ENCODE results near the gene SPATA2.

The SPATA2 gene

DNA sequence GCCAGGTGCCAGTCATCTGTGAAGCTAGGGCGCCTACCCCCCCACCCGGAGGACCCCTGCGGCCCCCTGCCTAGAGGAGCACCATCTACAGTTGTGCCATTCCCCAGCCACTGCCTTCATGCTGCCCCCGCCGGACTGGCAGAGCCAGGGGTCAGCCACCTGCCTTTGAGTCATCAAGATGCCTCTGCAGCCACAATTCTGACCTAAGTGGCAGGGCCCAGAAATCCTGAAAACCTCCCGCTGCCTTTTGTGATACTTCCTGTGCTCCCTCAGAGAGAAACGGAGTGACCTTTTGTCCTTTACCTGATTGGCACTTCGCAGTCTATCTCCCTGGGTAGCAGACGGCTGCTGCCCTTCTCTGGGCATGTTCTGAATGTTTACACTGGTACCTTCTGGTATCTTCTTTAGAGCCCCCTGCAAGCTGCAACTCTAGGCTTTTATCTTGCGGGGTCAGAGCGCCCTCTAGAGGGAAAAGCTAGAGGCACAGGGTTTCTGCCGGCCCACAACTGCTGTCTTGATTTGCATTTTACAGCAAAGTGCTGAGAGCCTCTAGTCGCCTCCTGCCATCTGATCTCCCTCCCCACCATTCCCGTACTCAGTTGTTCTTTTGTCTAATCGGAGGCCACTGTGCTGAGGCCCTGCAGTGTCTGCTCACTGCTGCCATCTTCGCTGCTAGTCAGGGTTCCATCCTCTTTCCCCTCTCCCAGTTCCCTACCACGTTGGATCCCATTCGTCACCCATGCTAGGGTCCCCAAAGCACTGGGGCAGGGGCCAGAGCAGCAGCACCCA lies 26.9 kb downstream of the SPATA2 start:
- Histone ChIP-seq H3K18ac (ENCODE audit: low read length) (peak overlapping the region; percentile 60), H3K4me1 (ENCODE audit: control insufficient read depth in 2 of 2, insufficient read depth in 1 of 2, low read depth in 1 of 2, low read length in 2 of 2) (peaks cover 24 to 48% of the 10 kb centered on the region in 2 donors), H4K91ac (ENCODE audit: low read depth, low read length, poor library complexity) (no peak overlapping the region), H2BK5ac (ENCODE audit: low read length) (no peak overlapping the region), H3K4me3 (ENCODE audit: low read length in 2 of 2) (no peak overlapping the region), H2AFZ (ENCODE audit: low read length) (peak overlapping the region; percentile 62), H3K9ac (ENCODE audit: low read depth, low read length, poor library complexity) (peak overlapping the region; percentile 86), H4K8ac (ENCODE audit: low read depth, low read length) (no peak overlapping the region), H3K23ac (ENCODE audit: low read depth, low read length, poor library complexity) (no peak overlapping the region), H3K9me3 (replicated peaks in 1 of 2; ENCODE audit: control insufficient read depth in 2 of 2, insufficient read depth in 1 of 2, low read depth in 1 of 2, low read length in 2 of 2) (no peaks in the 10 kb centered on the region), H3K79me1 (ENCODE audit: low read depth, low read length) (no peaks in the 10 kb centered on the region), H3K36me3 (replicated peaks in 1 of 2; ENCODE audit: control insufficient read depth in 2 of 2, insufficient read depth in 2 of 2, low read length in 2 of 2) (peaks cover 6 to 38% of the 10 kb centered on the region in 2 donors), H2BK15ac (ENCODE audit: low read length) (no peak overlapping the region), H2BK12ac (ENCODE audit: low read length) (peak overlapping the region; percentile 49), H3K27me3 (ENCODE audit: control insufficient read depth in 3 of 3, insufficient read depth in 3 of 3, low read depth in 1 of 3, low read length in 3 of 3) (no peaks in the 10 kb centered on the region), H2AK5ac (ENCODE audit: low read depth, low read length) (peak overlapping the region; percentile 92), H3K14ac (ENCODE audit: low read length) (no peak overlapping the region), H3K27ac (replicated peaks; ENCODE audit: low read length) (no peak overlapping the region), H3K4ac (ENCODE audit: low read length) (peak overlapping the region; percentile 43), H3K4me2 (ENCODE audit: insufficient read depth, low read length, poor library complexity, severe bottlenecking) (no peak overlapping the region), H2BK120ac (ENCODE audit: low read depth, low read length) (no peak overlapping the region)
- DNase-seq (ENCODE audit: low spot score), result peak; percentile 81
- WGBS, 2 donors (ENCODE audit: extremely low coverage in 2 of 2, insufficient read length in 2 of 2, insufficient replicate concordance in 1 of 2), result no CpG with 5 or more reads among the region's 18 CpGs

DNA sequence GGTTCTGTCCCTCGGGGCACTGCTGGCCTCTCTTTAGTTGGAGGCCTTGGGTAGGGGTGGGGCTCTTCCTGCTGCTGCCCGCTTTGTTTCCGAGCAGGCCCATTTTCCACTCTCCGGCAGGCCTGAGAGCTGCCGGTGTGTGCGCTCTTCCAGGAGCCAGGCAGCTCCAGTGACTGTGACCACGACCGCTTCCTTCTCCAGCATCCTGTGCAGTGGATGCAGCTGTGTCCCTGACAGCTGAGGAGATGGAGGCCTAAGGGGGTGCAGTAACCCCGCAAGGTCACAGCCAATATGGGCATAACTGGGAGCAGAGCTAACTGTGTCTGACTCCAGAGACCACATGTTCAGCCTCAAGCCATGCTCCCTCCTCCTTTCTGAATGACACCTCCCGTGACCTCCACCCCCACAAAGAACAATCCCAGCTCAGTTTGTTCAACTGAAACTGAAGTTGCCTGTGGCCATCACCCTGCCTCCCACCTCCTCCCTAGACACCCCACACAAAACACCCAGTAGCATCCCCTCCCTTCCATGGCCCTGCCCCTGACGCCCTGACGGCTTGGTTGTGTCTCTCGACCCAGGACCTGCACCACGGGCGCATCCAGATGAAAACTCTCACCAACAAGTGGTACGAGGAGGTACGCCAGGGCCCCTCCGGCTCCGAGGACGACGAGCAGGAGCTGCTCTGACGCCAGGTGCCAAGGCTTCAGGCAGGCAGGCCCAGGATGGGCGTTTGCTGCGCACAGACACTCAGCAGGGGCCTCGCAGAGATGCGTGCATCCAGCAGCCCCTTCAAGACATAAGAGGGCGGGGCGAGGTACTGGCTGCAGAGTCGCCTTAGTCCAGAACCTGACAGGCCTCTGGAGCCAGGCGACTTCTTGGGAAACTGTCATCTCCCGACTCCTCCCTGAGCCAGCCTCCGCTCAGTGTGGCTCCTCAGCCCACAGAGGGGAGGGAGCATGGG lies 27.8 kb downstream of the SPATA2 start:
- Histone ChIP-seq H3K4ac (ENCODE audit: low read length) (no peak overlapping the region), H3K79me1 (ENCODE audit: low read depth, low read length) (no peaks in the 10 kb centered on the region), H3K23ac (ENCODE audit: low read depth, low read length, poor library complexity) (no peak overlapping the region), H3K27ac (replicated peaks; ENCODE audit: low read length) (no peak overlapping the region), H4K91ac (ENCODE audit: low read depth, low read length, poor library complexity) (no peak overlapping the region), H2BK120ac (ENCODE audit: low read depth, low read length) (no peak overlapping the region), H3K14ac (ENCODE audit: low read length) (no peak overlapping the region), H3K36me3 (replicated peaks in 1 of 2; ENCODE audit: control insufficient read depth in 2 of 2, insufficient read depth in 2 of 2, low read length in 2 of 2) (peaks cover 9 to 44% of the 10 kb centered on the region in 2 donors), H2BK5ac (ENCODE audit: low read length) (no peak overlapping the region), H4K8ac (ENCODE audit: low read depth, low read length) (no peak overlapping the region), H3K18ac (ENCODE audit: low read length) (peak overlapping the region; percentile 58), H3K9me3 (replicated peaks in 1 of 2; ENCODE audit: control insufficient read depth in 2 of 2, insufficient read depth in 1 of 2, low read depth in 1 of 2, low read length in 2 of 2) (no peaks in the 10 kb centered on the region), H2BK12ac (ENCODE audit: low read length) (no peak overlapping the region), H2AFZ (ENCODE audit: low read length) (no peak overlapping the region), H2AK5ac (ENCODE audit: low read depth, low read length) (peak overlapping the region; percentile 72), H3K4me2 (ENCODE audit: insufficient read depth, low read length, poor library complexity, severe bottlenecking) (no peak overlapping the region), H3K4me3 (ENCODE audit: low read length in 2 of 2) (no peak overlapping the region), H3K4me1 (ENCODE audit: control insufficient read depth in 2 of 2, insufficient read depth in 1 of 2, low read depth in 1 of 2, low read length in 2 of 2) (peaks cover 24 to 40% of the 10 kb centered on the region in 2 donors), H3K27me3 (ENCODE audit: control insufficient read depth in 3 of 3, insufficient read depth in 3 of 3, low read depth in 1 of 3, low read length in 3 of 3) (no peaks in the 10 kb centered on the region), H2BK15ac (ENCODE audit: low read length) (no peak overlapping the region), H3K9ac (ENCODE audit: low read depth, low read length, poor library complexity) (peak overlapping the region; percentile 60)
- WGBS, 2 donors (ENCODE audit: extremely low coverage in 2 of 2, insufficient read length in 2 of 2, insufficient replicate concordance in 1 of 2), result no CpG with 5 or more reads among the region's 32 CpGs
- no peak for DNase-seq (ENCODE audit: low spot score)

DNA sequence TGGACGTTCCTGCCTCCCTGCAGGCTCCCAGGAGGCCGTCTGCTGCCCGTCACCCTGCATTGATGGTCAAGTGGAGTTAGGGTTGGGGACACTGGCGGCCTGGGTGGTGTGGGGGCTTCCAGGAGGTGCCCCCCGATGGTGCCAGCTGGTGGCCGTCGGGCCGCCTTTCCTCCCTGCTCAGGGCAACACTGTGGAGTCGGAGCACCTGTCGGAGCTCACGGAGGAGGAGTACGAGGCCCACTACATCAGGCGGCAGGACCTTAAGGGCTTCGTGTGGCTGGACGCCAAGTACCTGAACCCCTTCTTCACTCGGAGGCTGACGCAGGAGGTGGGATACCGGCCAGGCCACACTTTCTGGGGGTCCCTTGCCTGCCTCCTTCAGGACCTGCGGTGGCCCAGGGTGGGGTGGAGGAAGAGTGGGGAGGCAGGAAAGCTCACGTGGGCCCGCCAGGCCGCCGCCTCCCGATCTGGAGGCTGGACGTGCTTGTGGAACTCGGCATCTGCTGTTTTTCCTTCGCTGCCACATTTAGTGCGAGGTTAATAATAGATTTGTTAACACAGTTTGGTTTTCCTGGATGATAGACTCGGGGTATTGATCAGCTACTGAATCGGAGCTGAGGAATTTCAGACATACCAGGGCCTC lies 28.6 kb downstream of the SPATA2 start:
- peak overlapping the region; percentile 53 for H3K23ac ChIP-seq (ENCODE audit: low read depth, low read length, poor library complexity)
- H3K79me1 ChIP-seq (ENCODE audit: low read depth, low read length), result no peaks in the 10 kb centered on the region
- no peak overlapping the region for H3K4me3 ChIP-seq (ENCODE audit: low read length in 2 of 2)
- H3K4me2 ChIP-seq (ENCODE audit: insufficient read depth, low read length, poor library complexity, severe bottlenecking), result no peak overlapping the region
- H3K27ac ChIP-seq (replicated peaks; ENCODE audit: low read length), result no peak overlapping the region
- no peak overlapping the region for H2BK12ac ChIP-seq (ENCODE audit: low read length)
- no peak overlapping the region for H4K91ac ChIP-seq (ENCODE audit: low read depth, low read length, poor library complexity)
- no peak overlapping the region for H4K8ac ChIP-seq (ENCODE audit: low read depth, low read length)
- H3K9ac ChIP-seq (ENCODE audit: low read depth, low read length, poor library complexity), result no peak overlapping the region
- H3K4me1 ChIP-seq (ENCODE audit: control insufficient read depth in 2 of 2, insufficient read depth in 1 of 2, low read depth in 1 of 2, low read length in 2 of 2), result peaks cover 24 to 32% of the 10 kb centered on the region in 2 donors
- H2BK120ac ChIP-seq (ENCODE audit: low read depth, low read length), result no peak overlapping the region
- no CpG with 5 or more reads among the region's 30 CpGs for WGBS, 2 donors (ENCODE audit: extremely low coverage in 2 of 2, insufficient read length in 2 of 2, insufficient replicate concordance in 1 of 2)
- H3K18ac ChIP-seq (ENCODE audit: low read length), result peak overlapping the region; percentile 55
- H3K36me3 ChIP-seq (replicated peaks in 1 of 2; ENCODE audit: control insufficient read depth in 2 of 2, insufficient read depth in 2 of 2, low read length in 2 of 2), result peaks cover 9 to 44% of the 10 kb centered on the region in 2 donors
- no peak overlapping the region for H2BK15ac ChIP-seq (ENCODE audit: low read length)
- DNase-seq (ENCODE audit: low spot score), result no peak
- H2AK5ac ChIP-seq (ENCODE audit: low read depth, low read length), result no peak overlapping the region
- no peaks in the 10 kb centered on the region for H3K9me3 ChIP-seq (replicated peaks in 1 of 2; ENCODE audit: control insufficient read depth in 2 of 2, insufficient read depth in 1 of 2, low read depth in 1 of 2, low read length in 2 of 2)
- H3K14ac ChIP-seq (ENCODE audit: low read length), result no peak overlapping the region
- no peak overlapping the region for H2BK5ac ChIP-seq (ENCODE audit: low read length)
- H3K27me3 ChIP-seq (ENCODE audit: control insufficient read depth in 3 of 3, insufficient read depth in 3 of 3, low read depth in 1 of 3, low read length in 3 of 3), result no peaks in the 10 kb centered on the region
- H2AFZ ChIP-seq (ENCODE audit: low read length), result no peak overlapping the region
- H3K4ac ChIP-seq (ENCODE audit: low read length), result no peak overlapping the region
